Large intestine (tissue), 12 donors: ENCODE results near the gene F8. TPM values are rescaled to one million over a fixed set of nuclear protein-coding genes. Genes with fewer than 3 reads are reported as not detected.

ENCODE experiments used
- DNase-seq, 2 donors: peaks; one replicate each; pipeline versions ENCODE4 v3.0.0 to v3.0.0-alpha.2; 2013
- H3K27ac ChIP-seq: one replicate; pipeline ENCODE4 v1.5.1; 2013; ENCODE audit warnings: low read length
- H3K27me3 ChIP-seq: 2 replicates; pipeline ENCODE4 v1.6.1; 2013; ENCODE audit warnings: low read length; ENCODE audit not compliant: control insufficient read depth, insufficient read depth
- H3K36me3 ChIP-seq: 2 replicates; pipeline ENCODE4 v1.6.1; 2013; ENCODE audit warnings: low read length; ENCODE audit not compliant: control insufficient read depth, insufficient read depth
- H3K4me1 ChIP-seq: one replicate; pipeline ENCODE4 v1.6.1; 2013; ENCODE audit warnings: low read length; ENCODE audit not compliant: control insufficient read depth, insufficient read depth
- H3K4me3 ChIP-seq: one replicate; pipeline ENCODE4 v1.5.1; 2013; ENCODE audit warnings: low read length
- H3K9me3 ChIP-seq: one replicate; pipeline ENCODE4 v1.6.1; 2013; ENCODE audit warnings: mild to moderate bottlenecking, low read depth, low read length, moderate library complexity; ENCODE audit not compliant: control insufficient read depth
- WGBS: methylation state at CpG from one replicate; pipeline ENCODE4 v1.1.5; 2013; ENCODE audit warnings: low lambda C conversion rate; ENCODE audit not compliant: insufficient coverage; 5-methylcytosine and 5-hydroxymethylcytosine counted together
- long read RNA-seq, 11 donors: transcript quantifications; one replicate each; lab custom pipeline, GENCODE V29; 2026
- polyA plus RNA-seq: library from polyadenylated mRNA; unstranded; fragments of 120-200 nt; gene quantifications from one replicate; pipeline ENCODE4 v1.2.1, GENCODE V29; 2013

The F8 gene
- polyA plus RNA-seq: 2.9 TPM
- long read RNA-seq, donor 1: 0 reads
- long read RNA-seq, donor 2: 0 reads
- long read RNA-seq, donor 3: 0 reads
- long read RNA-seq, donor 4: 0 reads
- long read RNA-seq, donor 5: 0 reads
- long read RNA-seq, donor 6, partial matches to known transcripts: 0 of 2 reads
- long read RNA-seq, donor 6, other reads (novel, unspliced or antisense): 0 of 2 reads
- long read RNA-seq, donor 7: 0 reads
- long read RNA-seq, donor 8: 0 reads
- long read RNA-seq, donor 9: 0 reads
- long read RNA-seq, donor 10: 0 reads
- long read RNA-seq, donor 11: 0 reads

DNA sequence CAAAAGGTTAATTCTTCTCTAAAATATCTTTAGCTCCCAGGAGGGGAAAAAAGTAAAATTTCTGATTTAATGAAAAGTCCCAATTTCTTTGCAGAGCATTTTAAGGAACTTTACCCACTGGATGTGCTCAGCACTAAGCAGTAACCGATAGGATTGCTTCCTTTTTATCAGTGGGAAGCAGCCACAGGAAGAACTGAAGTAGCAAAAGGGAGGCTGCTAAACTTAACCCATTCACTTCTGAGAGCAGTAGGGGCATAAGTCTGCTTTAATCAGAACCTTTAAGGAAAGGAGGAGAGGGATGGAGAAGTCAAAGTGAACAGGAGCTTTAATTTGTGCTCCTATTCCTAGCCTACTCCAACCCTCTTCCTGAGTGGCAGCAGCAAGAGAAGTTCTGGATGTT, at the start of gene F8:
TSS of gene F8 (minus strand) at position 139 of the 400 bp plus-strand sequence. CDS start 171 bp downstream, outside the sequence.
- WGBS: no CpG with 5 or more reads among the region's 1 CpG
- Histone ChIP-seq H3K9me3 (no peaks in the 10 kb centered on the region), H3K27me3 (no peaks in the 10 kb centered on the region), H3K4me1 (peaks cover 4% of the 10 kb centered on the region), H3K27ac (no peak within 1 kb of the TSS), H3K36me3 (no peaks in the 10 kb centered on the region), H3K4me3 (no peak within 1 kb of the TSS)
- DNase-seq: no peak

DNA sequence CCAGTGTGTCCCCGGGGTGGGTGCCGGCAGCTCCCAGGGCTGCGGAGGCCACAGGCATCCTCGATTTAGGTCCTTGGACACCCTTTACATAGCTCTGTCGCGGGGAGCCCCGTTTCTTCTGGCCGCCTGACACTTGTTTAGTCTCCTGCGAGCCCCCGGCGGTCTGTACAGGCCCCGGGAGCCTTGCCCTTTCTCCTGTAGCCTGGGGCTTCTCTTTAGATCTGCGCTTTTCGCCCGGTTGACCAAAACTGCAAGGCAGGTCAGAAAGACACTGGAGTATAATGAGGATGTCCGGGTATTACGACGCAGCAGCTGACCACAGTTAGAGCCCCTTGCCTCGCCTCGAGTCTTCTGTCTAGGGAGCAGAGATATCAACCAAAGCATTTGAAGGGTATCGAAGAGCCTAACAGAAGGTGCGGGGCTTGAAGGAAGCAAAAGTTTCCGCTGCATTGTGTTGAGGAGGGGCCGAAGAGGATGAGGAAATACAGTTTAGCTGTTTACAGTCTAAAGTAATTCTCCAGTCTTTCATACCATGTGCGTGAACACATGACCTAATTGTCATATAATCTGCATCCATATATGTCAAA, 49.3 kb upstream of the F8 start:
- no peaks in the 10 kb centered on the region for H3K27me3 ChIP-seq
- H3K4me1 ChIP-seq: no peaks in the 10 kb centered on the region
- no peaks in the 10 kb centered on the region for H3K9me3 ChIP-seq
- H3K27ac ChIP-seq: peak overlapping the region; percentile 86
- DNase-seq: no peak
- peaks cover 9% of the 10 kb centered on the region for H3K36me3 ChIP-seq
- WGBS: no CpG with 5 or more reads among the region's 25 CpGs
- peak overlapping the region; percentile 81 for H3K4me3 ChIP-seq

- peak; percentile 73 to 85 for DNase-seq
- peak within 1 kb of the TSS; percentile 86 for H3K27ac ChIP-seq
- peak within 1 kb of the TSS; percentile 81 for H3K4me3 ChIP-seq
- WGBS: no CpG with 5 or more reads among the region's 81 CpGs
- H3K36me3 ChIP-seq: peaks cover 9% of the 10 kb centered on the region
- no peaks in the 10 kb centered on the region for H3K4me1 ChIP-seq
- H3K27me3 ChIP-seq: no peaks in the 10 kb centered on the region
- H3K9me3 ChIP-seq: no peaks in the 10 kb centered on the region
Observed at GRCh38 chrX:155070975-155071693, 48.6 kb upstream of the F8 start, which contains the start of the genes BRCC3, CMC4 and MTCP1. TSS of gene BRCC3 (plus strand) at chrX:155071508. CDS start at chrX:155071528, 20 bp downstream. TSS of gene CMC4 (minus strand) at chrX:155071136. CDS start at chrX:155064023, 7,113 bp downstream. TSS of gene MTCP1 (minus strand) at chrX:155071136. CDS start at chrX:155066010, 5,126 bp downstream.

DNA sequence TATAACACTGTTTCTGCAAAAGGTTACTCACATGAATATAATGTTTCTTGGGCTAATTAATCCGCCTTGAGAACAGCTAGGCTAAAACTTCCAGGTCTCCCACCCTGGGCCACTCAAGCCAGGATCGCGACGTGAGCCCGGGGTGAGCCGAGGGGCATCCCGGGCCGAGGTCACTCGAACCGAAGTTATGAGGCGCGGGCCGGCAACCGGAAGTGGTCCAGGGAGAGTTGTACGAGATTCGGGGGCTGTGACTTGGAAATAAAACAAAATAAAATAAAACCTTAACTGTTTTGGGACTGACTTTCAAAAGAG, 48.1 kb upstream of the F8 start:
- H3K36me3 ChIP-seq: peaks cover 4% of the 10 kb centered on the region
- H3K27me3 ChIP-seq: no peaks in the 10 kb centered on the region
- H3K4me1 ChIP-seq: no peaks in the 10 kb centered on the region
- DNase-seq: no peak
- peak overlapping the region; percentile 81 for H3K4me3 ChIP-seq
- H3K27ac ChIP-seq: peak overlapping the region; percentile 80
- no peaks in the 10 kb centered on the region for H3K9me3 ChIP-seq
- no CpG with 5 or more reads among the region's 16 CpGs for WGBS

GRCh38 chrX:155070038-155070437, 47.5 kb upstream of the F8 start:
- Histone ChIP-seq H3K27ac (peak overlapping the region; percentile 80), H3K9me3 (no peaks in the 10 kb centered on the region), H3K36me3 (peaks cover 2% of the 10 kb centered on the region), H3K27me3 (no peaks in the 10 kb centered on the region), H3K4me3 (peak overlapping the region; percentile 81), H3K4me1 (no peaks in the 10 kb centered on the region)
- WGBS: no CpG with 5 or more reads among the region's 12 CpGs
- DNase-seq: peak in 1 of 2 donors; percentile 20

GRCh38 chrX:155069414-155069813, 46.9 kb upstream of the F8 start:
- DNase-seq: no peak
- H3K4me1 ChIP-seq: no peaks in the 10 kb centered on the region
- no peaks in the 10 kb centered on the region for H3K27me3 ChIP-seq
- peaks cover 2% of the 10 kb centered on the region for H3K36me3 ChIP-seq
- no CpG with 5 or more reads among the region's 1 CpG for WGBS
- H3K4me3 ChIP-seq: no peak overlapping the region
- H3K9me3 ChIP-seq: no peaks in the 10 kb centered on the region
- H3K27ac ChIP-seq: no peak overlapping the region

- Histone ChIP-seq H3K9me3 (no peaks in the 10 kb centered on the region), H3K27ac (no peak overlapping the region), H3K4me1 (no peaks in the 10 kb centered on the region), H3K36me3 (no peaks in the 10 kb centered on the region), H3K27me3 (no peaks in the 10 kb centered on the region), H3K4me3 (no peak overlapping the region)
- no CpG with 5 or more reads among the region's 1 CpG for WGBS
- no peak for DNase-seq
Observed at GRCh38 chrX:155068165-155068564, 45.6 kb upstream of the F8 start.

DNA sequence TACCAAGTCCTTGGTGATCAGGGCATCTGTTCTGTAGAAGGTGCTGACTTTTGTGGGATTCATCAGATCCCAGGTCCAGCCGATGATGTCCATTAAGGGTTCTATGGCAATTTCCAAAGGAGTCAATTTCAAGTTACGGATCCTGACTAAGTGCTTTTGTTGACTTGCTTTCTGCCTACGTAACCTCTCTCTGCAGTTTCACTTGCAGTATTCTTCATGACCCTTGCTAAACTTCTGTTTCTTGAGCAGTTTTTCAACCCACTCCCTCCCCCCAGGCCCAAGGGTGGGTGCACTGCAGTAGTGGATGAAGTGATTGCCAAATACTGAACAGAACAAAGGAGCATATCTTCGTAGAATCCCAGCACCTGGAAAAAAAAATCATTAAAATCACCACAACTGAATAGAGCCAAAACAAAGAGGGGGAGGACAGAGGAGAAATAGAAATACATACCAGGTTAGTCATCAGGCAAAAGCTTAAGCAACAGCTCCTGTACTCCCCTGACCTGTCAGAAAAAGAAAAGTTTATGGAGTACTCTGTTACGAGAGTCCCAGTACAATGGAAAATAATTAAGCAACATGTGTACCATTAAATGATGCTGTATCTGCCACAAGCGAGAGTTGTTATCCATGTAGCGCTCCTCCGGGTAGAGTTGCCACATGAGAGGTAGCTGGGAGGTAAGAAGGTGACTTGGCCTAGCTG, 42.7 kb upstream of the F8 start:
- Histone ChIP-seq H3K36me3 (no peaks in the 10 kb centered on the region), H3K27me3 (no peaks in the 10 kb centered on the region), H3K4me1 (no peaks in the 10 kb centered on the region), H3K9me3 (no peaks in the 10 kb centered on the region), H3K27ac (no peak overlapping the region), H3K4me3 (no peak overlapping the region)
- no CpG with 5 or more reads among the region's 8 CpGs for WGBS
- DNase-seq: no peak

- Histone ChIP-seq H3K4me3 (no peak overlapping the region), H3K27me3 (no peaks in the 10 kb centered on the region), H3K36me3 (no peaks in the 10 kb centered on the region), H3K4me1 (no peaks in the 10 kb centered on the region), H3K9me3 (no peaks in the 10 kb centered on the region), H3K27ac (no peak overlapping the region)
- WGBS: no CpG with 5 or more reads among the region's 4 CpGs
- DNase-seq: no peak
Observed at GRCh38 chrX:155061760-155062159, 39.2 kb upstream of the F8 start.
